ENCODE measurements around the gene NCAPG2. TPM values are rescaled to one million over a fixed set of nuclear protein-coding genes. Genes with fewer than 3 reads are reported as not detected.
A peak's percentile ranks its signal among the peaks of the same experiment; 100 is the strongest.

The NCAPG2 gene
- total and polyA plus RNA-seq, 4 donors: 2.9 to 9.2 (median 5.4) TPM

- H3K27me3 ChIP-seq (ENCODE audit: control insufficient read depth in 1 of 2, insufficient read depth in 2 of 2, low read length in 1 of 2): no peaks in the 10 kb centered on the region
- WGBS, 2 donors: 25 to 48% methylated on average over 1 of the region's 1 CpG
These were observed 115.0 kb downstream of the NCAPG2 start for GRCh38 chr7:158589653-158590052.

GRCh38 chr7:158588878-158589442 lies 115.6 kb downstream of the NCAPG2 start:
- H3K27me3 ChIP-seq (ENCODE audit: control insufficient read depth in 1 of 2, insufficient read depth in 2 of 2, low read length in 1 of 2): no peaks in the 10 kb centered on the region
- intact Hi-C loops (cut with DNase I): no loop called here
- WGBS, 2 donors: 35 to 37% methylated on average over 16 of the region's 16 CpGs
- peaks cover 0 to 2% of the 10 kb centered on the region in 2 donors for H3K4me1 ChIP-seq (ENCODE audit: control insufficient read depth in 1 of 2, insufficient read depth in 2 of 2, low read length in 2 of 2)
- ATAC-seq (ENCODE audit: low FRiP score) (no peak), DNase-seq (no peak)
- H3K9me3 ChIP-seq (ENCODE audit: control insufficient read depth, low read length): peaks cover 2% of the 10 kb centered on the region
- no peak overlapping the region for H3K4me3 ChIP-seq (ENCODE audit: low read length in 2 of 2)
- no peak overlapping the region for H3K27ac ChIP-seq (ENCODE audit: low read depth in 1 of 2, low read length in 2 of 2)
- no peaks in the 10 kb centered on the region for H3K36me3 ChIP-seq (ENCODE audit: control insufficient read depth in 1 of 2, insufficient read depth in 2 of 2, low read length in 1 of 2)

More at GRCh38 chr7:158589653-158590052, 115.0 kb downstream of the NCAPG2 start:
- Histone ChIP-seq H3K36me3 (ENCODE audit: control insufficient read depth in 1 of 2, insufficient read depth in 2 of 2, low read length in 1 of 2) (no peaks in the 10 kb centered on the region), H3K4me1 (ENCODE audit: control insufficient read depth in 1 of 2, insufficient read depth in 2 of 2, low read length in 2 of 2) (peaks cover 0 to 2% of the 10 kb centered on the region in 2 donors), H3K27ac (ENCODE audit: low read depth in 1 of 2, low read length in 2 of 2) (no peak overlapping the region), H3K4me3 (ENCODE audit: low read length in 2 of 2) (no peak overlapping the region), H3K9me3 (ENCODE audit: control insufficient read depth, low read length) (peaks cover 2% of the 10 kb centered on the region)
- no peak for ATAC-seq (ENCODE audit: low FRiP score)
- DNase-seq: no peak
- intact Hi-C loops (cut with DNase I): no loop called here

DNA sequence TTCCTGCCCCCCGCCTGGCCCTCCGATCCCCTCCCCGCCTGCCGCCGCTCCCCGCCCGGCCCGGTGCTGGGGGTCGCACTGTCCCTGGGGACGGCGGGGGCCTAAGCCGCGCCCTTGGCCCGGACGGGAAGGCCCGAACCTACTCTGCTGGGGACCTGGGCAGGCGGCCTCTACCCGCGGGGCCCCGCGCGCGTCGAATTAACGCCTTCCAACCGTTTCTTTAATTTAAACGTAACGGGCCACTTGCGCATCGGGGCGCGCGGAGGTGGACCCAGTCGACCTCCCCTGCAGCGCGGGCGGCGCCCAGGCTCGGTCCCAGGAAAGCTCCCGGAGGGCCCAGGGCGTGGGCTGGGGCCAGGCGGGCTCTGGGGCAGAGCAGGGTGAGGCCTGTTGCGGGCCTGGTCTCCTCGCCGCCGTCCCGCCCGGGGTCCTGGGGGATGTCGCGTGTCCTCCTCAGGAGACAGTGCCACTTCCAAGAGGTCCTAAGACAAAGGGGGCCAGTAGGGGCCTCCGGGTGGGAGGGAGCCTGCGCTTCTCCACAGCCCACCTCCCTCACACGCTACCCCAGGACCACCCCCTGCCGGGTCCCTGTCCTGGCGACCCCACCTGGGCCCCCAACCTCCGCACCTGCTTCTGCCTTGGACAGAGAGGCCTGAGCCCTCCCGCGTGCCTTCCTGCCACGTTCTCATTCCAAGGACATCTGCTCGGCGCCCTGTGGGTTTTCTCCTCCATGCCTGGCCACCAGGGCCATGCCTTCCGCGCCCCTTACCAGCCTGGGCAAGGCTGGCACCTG lies 116.3 kb downstream of the NCAPG2 start:
- Histone ChIP-seq H3K27ac (ENCODE audit: low read depth in 1 of 2, low read length in 2 of 2) (no peak overlapping the region), H3K36me3 (ENCODE audit: control insufficient read depth in 1 of 2, insufficient read depth in 2 of 2, low read length in 1 of 2) (no peaks in the 10 kb centered on the region), H3K9me3 (ENCODE audit: control insufficient read depth, low read length) (peaks cover 2% of the 10 kb centered on the region), H3K4me3 (ENCODE audit: low read length in 2 of 2) (peak overlapping the region in 1 of 2 donors; percentile 21), H3K27me3 (ENCODE audit: control insufficient read depth in 1 of 2, insufficient read depth in 2 of 2, low read length in 1 of 2) (no peaks in the 10 kb centered on the region), H3K4me1 (ENCODE audit: control insufficient read depth in 1 of 2, insufficient read depth in 2 of 2, low read length in 2 of 2) (peaks cover 0 to 2% of the 10 kb centered on the region in 2 donors)
- intact Hi-C loops (cut with DNase I): no loop called here
- ATAC-seq (ENCODE audit: low FRiP score): peak; percentile 22
- 7 to 9% methylated on average over 47 to 63 of the region's 63 CpGs for WGBS, 2 donors
- peak in 1 of 2 donors; percentile 72 for DNase-seq

GRCh38 chr7:158587162-158588084 lies 117.2 kb downstream of the NCAPG2 start, which contains the start of gene PTPRN2:
Gene PTPRN2, minus strand, starts transcription at chr7:158587823.
- DNase-seq: peak in 1 of 2 donors; percentile 90
- no peaks in the 10 kb centered on the region for H3K9me3 ChIP-seq (ENCODE audit: control insufficient read depth, low read length)
- WGBS, 2 donors: 0 to 2% methylated on average over 12 to 110 of the region's 110 CpGs
- H3K27me3 ChIP-seq (ENCODE audit: control insufficient read depth in 1 of 2, insufficient read depth in 2 of 2, low read length in 1 of 2): no peaks in the 10 kb centered on the region
- ATAC-seq (ENCODE audit: low FRiP score): peak; percentile 86
- intact Hi-C loops (cut with DNase I): no loop called here
- no peaks in the 10 kb centered on the region for H3K36me3 ChIP-seq (ENCODE audit: control insufficient read depth in 1 of 2, insufficient read depth in 2 of 2, low read length in 1 of 2)
- peak within 1 kb of the TSS; percentile 23 to 25 for H3K4me3 ChIP-seq (ENCODE audit: low read length in 2 of 2)
- H3K4me1 ChIP-seq (ENCODE audit: control insufficient read depth in 1 of 2, insufficient read depth in 2 of 2, low read length in 2 of 2): peaks cover 0 to 2% of the 10 kb centered on the region in 2 donors
- H3K27ac ChIP-seq (ENCODE audit: low read depth in 1 of 2, low read length in 2 of 2): no peak within 1 kb of the TSS

- ATAC-seq (ENCODE audit: low FRiP score) (no peak), DNase-seq (peak in 1 of 2 donors; percentile 71)
- Histone ChIP-seq H3K4me3 (ENCODE audit: low read length in 2 of 2) (no peak overlapping the region), H3K36me3 (ENCODE audit: control insufficient read depth in 1 of 2, insufficient read depth in 2 of 2, low read length in 1 of 2) (no peaks in the 10 kb centered on the region), H3K27ac (ENCODE audit: low read depth in 1 of 2, low read length in 2 of 2) (no peak overlapping the region), H3K9me3 (ENCODE audit: control insufficient read depth, low read length) (peaks cover under 1% of the 10 kb centered on the region), H3K4me1 (ENCODE audit: control insufficient read depth in 1 of 2, insufficient read depth in 2 of 2, low read length in 2 of 2) (peaks cover 0 to 2% of the 10 kb centered on the region in 2 donors), H3K27me3 (ENCODE audit: control insufficient read depth in 1 of 2, insufficient read depth in 2 of 2, low read length in 1 of 2) (no peaks in the 10 kb centered on the region)
- 2 to 3% methylated on average over 28 to 63 of the region's 63 CpGs for WGBS, 2 donors
- intact Hi-C loops (cut with DNase I): no loop called here
These were observed 118.0 kb downstream of the NCAPG2 start for GRCh38 chr7:158586499-158587161.

DNA sequence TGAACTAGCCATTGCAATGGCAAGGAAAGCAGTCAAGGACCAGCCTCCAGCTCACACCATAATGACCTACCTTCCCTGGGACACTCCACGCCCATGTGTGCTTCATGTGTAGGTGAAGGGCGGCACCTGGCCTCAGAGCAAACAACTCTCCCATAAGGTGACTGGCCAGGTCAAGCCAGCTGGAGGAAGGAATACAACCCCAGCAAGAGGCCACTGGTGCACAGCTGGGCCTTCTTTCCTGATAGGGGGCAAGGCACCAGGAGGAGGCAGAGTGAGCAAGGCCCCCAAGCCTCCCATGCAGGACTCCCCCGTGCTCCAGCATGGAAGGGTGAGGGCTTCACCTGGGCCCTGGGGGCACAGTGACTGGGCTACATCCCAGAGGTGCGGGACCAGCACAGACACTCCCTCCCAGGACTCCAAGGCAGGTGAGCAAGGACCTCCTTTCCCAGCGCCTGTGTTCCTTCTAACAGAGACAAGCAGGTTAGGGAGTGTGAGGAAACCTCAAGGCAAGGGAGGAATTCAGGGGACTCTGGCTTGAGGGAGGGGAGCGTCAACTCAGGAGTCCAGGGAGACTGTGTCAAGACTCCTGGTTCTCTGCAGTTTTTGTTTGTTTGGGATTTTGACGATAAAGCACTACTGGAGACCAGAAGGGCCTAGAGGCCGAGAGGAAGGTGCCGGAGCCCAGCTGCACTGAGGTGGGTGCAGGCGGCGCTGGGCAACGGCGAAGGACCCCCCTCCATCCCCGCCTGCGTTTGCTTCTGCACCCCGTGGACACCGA lies 118.7 kb downstream of the NCAPG2 start:
- Histone ChIP-seq H3K4me1 (ENCODE audit: control insufficient read depth in 1 of 2, insufficient read depth in 2 of 2, low read length in 2 of 2) (peaks cover 0 to 2% of the 10 kb centered on the region in 2 donors), H3K27ac (ENCODE audit: low read depth in 1 of 2, low read length in 2 of 2) (no peak overlapping the region), H3K4me3 (ENCODE audit: low read length in 2 of 2) (no peak overlapping the region), H3K36me3 (ENCODE audit: control insufficient read depth in 1 of 2, insufficient read depth in 2 of 2, low read length in 1 of 2) (no peaks in the 10 kb centered on the region), H3K9me3 (ENCODE audit: control insufficient read depth, low read length) (peaks cover 3% of the 10 kb centered on the region), H3K27me3 (ENCODE audit: control insufficient read depth in 1 of 2, insufficient read depth in 2 of 2, low read length in 1 of 2) (no peaks in the 10 kb centered on the region)
- ATAC-seq (ENCODE audit: low FRiP score) (no peak), DNase-seq (peak in 1 of 2 donors; percentile 55)
- WGBS, 2 donors: 32 to 37% methylated on average over 17 of the region's 17 CpGs
- intact Hi-C loops (cut with DNase I): no loop called here

GRCh38 chr7:158584407-158584806 lies 120.2 kb downstream of the NCAPG2 start:
- DNase-seq (no peak), ATAC-seq (ENCODE audit: low FRiP score) (no peak)
- WGBS, 2 donors: 68 to 69% methylated on average over 8 of the region's 8 CpGs
- no peak overlapping the region for H3K27ac ChIP-seq (ENCODE audit: low read depth in 1 of 2, low read length in 2 of 2)
- peaks cover 0 to 2% of the 10 kb centered on the region in 2 donors for H3K4me1 ChIP-seq (ENCODE audit: control insufficient read depth in 1 of 2, insufficient read depth in 2 of 2, low read length in 2 of 2)
- intact Hi-C loops (cut with DNase I): no loop called here
- no peaks in the 10 kb centered on the region for H3K36me3 ChIP-seq (ENCODE audit: control insufficient read depth in 1 of 2, insufficient read depth in 2 of 2, low read length in 1 of 2)
- H3K4me3 ChIP-seq (ENCODE audit: low read length in 2 of 2): no peak overlapping the region
- no peaks in the 10 kb centered on the region for H3K27me3 ChIP-seq (ENCODE audit: control insufficient read depth in 1 of 2, insufficient read depth in 2 of 2, low read length in 1 of 2)
- peaks cover 10% of the 10 kb centered on the region for H3K9me3 ChIP-seq (ENCODE audit: control insufficient read depth, low read length)

Measured in aorta (tissue), 5 donors.